Liver (tissue), 9 donors: ENCODE data around the gene ANP32B. TPM values are rescaled to one million over a fixed set of nuclear protein-coding genes. Genes with fewer than 3 reads are reported as not detected.

Source experiments
- DNase-seq: peaks from one replicate; pipeline ENCODE4 v3.0.0-alpha.2; 2017; ENCODE audit warnings: low spot score
- H3K27ac ChIP-seq, 2 donors: one replicate each; pipeline ENCODE4 v1.7.0; 2013; ENCODE audit warnings: inconsistent platforms in 2 of 2, low read length in 2 of 2, control low read depth in 1 of 2, low read depth in 1 of 2, mild to moderate bottlenecking in 1 of 2
- H3K27me3 ChIP-seq, 4 donors: one replicate each; pipeline versions ENCODE4 v1.6.1 to v1.7.0; 2013; ENCODE audit warnings: low read length in 3 of 4, inconsistent platforms in 1 of 4, mild to moderate bottlenecking in 1 of 4, moderate library complexity in 1 of 4; ENCODE audit not compliant: control insufficient read depth in 4 of 4, insufficient read depth in 4 of 4
- H3K36me3 ChIP-seq, 4 donors: one replicate each; pipeline versions ENCODE4 v1.6.1 to v1.7.0; 2013; ENCODE audit warnings: low read length in 3 of 4, mild to moderate bottlenecking in 3 of 4, low read depth in 1 of 4, moderate library complexity in 1 of 4; ENCODE audit not compliant: control insufficient read depth in 4 of 4, insufficient read depth in 3 of 4
- H3K4me1 ChIP-seq, 4 donors: one replicate each; pipeline versions ENCODE4 v1.6.1 to v1.7.0; 2013; ENCODE audit warnings: low read length in 3 of 4, mild to moderate bottlenecking in 3 of 4, moderate library complexity in 1 of 4; ENCODE audit not compliant: control insufficient read depth in 4 of 4, insufficient read depth in 4 of 4
- H3K4me3 ChIP-seq, 3 donors: one replicate each; pipeline versions ENCODE4 v1.6.1 to v1.7.0; 2013; ENCODE audit warnings: low read length in 3 of 3, control low read depth in 1 of 3, low read depth in 1 of 3, mild to moderate bottlenecking in 1 of 3
- H3K9ac ChIP-seq, 2 donors: one replicate each; pipeline ENCODE4 v1.7.0; 2013; ENCODE audit warnings: low read length in 2 of 2, mild to moderate bottlenecking in 2 of 2, moderate library complexity in 2 of 2, control low read depth in 1 of 2, low read depth in 1 of 2
- H3K9me3 ChIP-seq, 4 donors: one replicate each; pipeline versions ENCODE4 v1.6.1 to v1.7.0; 2013; ENCODE audit warnings: low read length in 3 of 4; ENCODE audit not compliant: control insufficient read depth in 4 of 4
- ATF3 ChIP-seq: IDR thresholded peaks from 2 replicates; pipeline ENCODE4 v1.6.1; 2016; ENCODE audit warnings: antibody characterized with exemption
- CTCF ChIP-seq: fragments of 150-350 bp; IDR thresholded peaks from 2 replicates; pipeline ENCODE4 v1.5.1; 2017; ENCODE audit warnings: improper control_type of control experiment, low read depth, low read length; ENCODE audit not compliant: missing input control
- EGR1 ChIP-seq, 2 donors: IDR thresholded peaks; 2 replicates each; pipeline ENCODE4 v1.6.1; 2016 to 2018; ENCODE audit warnings: antibody characterized with exemption in 2 of 2, low read depth in 2 of 2
- FOXA1 ChIP-seq: IDR thresholded peaks from 2 replicates; pipeline ENCODE4 v1.6.1; 2016; ENCODE audit warnings: antibody characterized with exemption
- FOXA2 ChIP-seq: IDR thresholded peaks from 2 replicates; pipeline ENCODE4 v1.6.1; 2016; ENCODE audit warnings: antibody characterized with exemption
- GABPA ChIP-seq, 2 donors: IDR thresholded peaks in 1 of 2; conservative IDR thresholded peaks in 1 of 2; 2 replicates each; pipeline ENCODE4 v1.6.1; 2016; ENCODE audit warnings: antibody characterized with exemption in 2 of 2, mild to moderate bottlenecking in 1 of 2, moderate library complexity in 1 of 2
- HNF4A ChIP-seq, 2 donors: conservative IDR thresholded peaks; 2 replicates each; pipeline ENCODE4 v1.6.1; 2016; ENCODE audit warnings: antibody characterized with exemption in 2 of 2, mild to moderate bottlenecking in 2 of 2
- HNF4G ChIP-seq: IDR thresholded peaks from 2 replicates; pipeline ENCODE4 v1.6.1; 2016; ENCODE audit warnings: antibody characterized with exemption
- NR2F2 ChIP-seq: IDR thresholded peaks from 2 replicates; pipeline ENCODE4 v1.6.1; 2016; ENCODE audit warnings: antibody characterized with exemption
- RAD21 ChIP-seq, 2 donors: IDR thresholded peaks; 2 replicates each; pipeline ENCODE4 v1.6.1; 2016; ENCODE audit warnings: antibody characterized with exemption in 2 of 2, mild to moderate bottlenecking in 2 of 2
- REST ChIP-seq: IDR thresholded peaks from 2 replicates; pipeline ENCODE4 v1.6.1; 2016; ENCODE audit warnings: antibody characterized with exemption, mild to moderate bottlenecking
- RXRA ChIP-seq, 2 donors: IDR thresholded peaks; 2 replicates each; pipeline ENCODE4 v1.6.1; 2017 to 2018; ENCODE audit warnings: antibody characterized with exemption in 2 of 2, mild to moderate bottlenecking in 1 of 2
- SP1 ChIP-seq: IDR thresholded peaks from 2 replicates; pipeline ENCODE4 v1.6.1; 2018; ENCODE audit warnings: antibody characterized with exemption, mild to moderate bottlenecking
- TAF1 ChIP-seq: conservative IDR thresholded peaks from 2 replicates; pipeline ENCODE4 v1.6.1; 2016; ENCODE audit warnings: antibody characterized with exemption, mild to moderate bottlenecking
- YY1 ChIP-seq: IDR thresholded peaks from 2 replicates; pipeline ENCODE4 v1.6.1; 2016; ENCODE audit warnings: antibody characterized with exemption, mild to moderate bottlenecking
- WGBS: extraction: QIAGEN DNeasy Blood & Tissue Kit; methylation state at CpG from one replicate; pipeline ENCODE4 v1.1.7; 2013; 5-methylcytosine and 5-hydroxymethylcytosine counted together
- polyA plus RNA-seq, 2 donors: library from polyadenylated mRNA; stranded (reverse) in 1 of 2; unstranded in 1 of 2; fragments of 200-250 nt in 1 of 2; fragments of >200 nt in 1 of 2; fragmentation: Nextera tagmentation in 1 of 2; extraction: Ambion mirVana in 1 of 2; gene quantifications; one replicate each; pipeline versions ENCODE4 v1.2.1 to v1.2.3, GENCODE V29; 2013 to 2015
- total RNA-seq, 2 donors: library from RNA; depleted of rRNA; stranded (reverse); fragments of >200 nt; gene quantifications; one replicate each; pipeline ENCODE4 v1.2.3, GENCODE V29; 2014
- TF ChIP-seq, protein P1 (sequence below): IDR thresholded peaks from 2 replicates; pipeline ENCODE4 v1.6.1; 2016; ENCODE audit warnings: antibody characterized with exemption
- TF ChIP-seq, protein P2 (sequence below): IDR thresholded peaks from 2 replicates; pipeline ENCODE4 v1.6.1; 2016; ENCODE audit warnings: antibody characterized with exemption
- donor health status: healthy.
- donor health status: healthy.
- donor health status: healthy.
- donor health status: healthy.
- donor health status: healthy.

ANP32B gene
- total and polyA plus RNA-seq, 4 donors = 4.0 to 39.4 (median 27.0) TPM

DNA sequence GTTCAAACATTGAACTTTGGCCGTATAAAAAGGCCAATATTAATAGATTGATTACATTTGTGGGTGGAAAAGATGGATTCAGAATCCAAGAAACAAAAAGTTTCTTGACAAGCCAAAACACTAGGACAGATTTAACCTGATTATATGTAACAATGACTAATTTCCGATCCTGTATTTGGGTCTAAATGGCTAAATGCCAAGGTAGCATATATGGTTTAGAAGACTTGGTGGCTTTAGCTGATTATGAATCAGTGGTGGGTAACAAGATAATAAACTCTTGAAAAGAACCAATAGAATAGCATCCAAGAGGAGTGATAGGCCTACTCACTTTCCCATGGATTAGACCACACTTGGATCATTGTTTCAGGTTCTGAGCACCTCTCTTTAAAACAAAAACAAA lies 21.8 kb upstream of the ANP32B start:
- TF ChIP-seq ATF3 (no peak), EGR1 (IDR thresholded peaks at IDR 0.05; ENCODE audit: low read depth in 2 of 2) (no peak), RXRA (IDR thresholded peaks at IDR 0.05) (no peak), SP1 (no peak), CTCF (no peak), FOXA1 (no peak), HNF4A (conservative IDR thresholded peaks at IDR 0.05) (no peak), FOXA2 (no peak), YY1 (no peak), HNF4G (no peak), RAD21 (IDR thresholded peaks at IDR 0.05) (no peak), TAF1 (no peak), REST (no peak), NR2F2 (no peak)
- TF ChIP-seq, protein P1, sequence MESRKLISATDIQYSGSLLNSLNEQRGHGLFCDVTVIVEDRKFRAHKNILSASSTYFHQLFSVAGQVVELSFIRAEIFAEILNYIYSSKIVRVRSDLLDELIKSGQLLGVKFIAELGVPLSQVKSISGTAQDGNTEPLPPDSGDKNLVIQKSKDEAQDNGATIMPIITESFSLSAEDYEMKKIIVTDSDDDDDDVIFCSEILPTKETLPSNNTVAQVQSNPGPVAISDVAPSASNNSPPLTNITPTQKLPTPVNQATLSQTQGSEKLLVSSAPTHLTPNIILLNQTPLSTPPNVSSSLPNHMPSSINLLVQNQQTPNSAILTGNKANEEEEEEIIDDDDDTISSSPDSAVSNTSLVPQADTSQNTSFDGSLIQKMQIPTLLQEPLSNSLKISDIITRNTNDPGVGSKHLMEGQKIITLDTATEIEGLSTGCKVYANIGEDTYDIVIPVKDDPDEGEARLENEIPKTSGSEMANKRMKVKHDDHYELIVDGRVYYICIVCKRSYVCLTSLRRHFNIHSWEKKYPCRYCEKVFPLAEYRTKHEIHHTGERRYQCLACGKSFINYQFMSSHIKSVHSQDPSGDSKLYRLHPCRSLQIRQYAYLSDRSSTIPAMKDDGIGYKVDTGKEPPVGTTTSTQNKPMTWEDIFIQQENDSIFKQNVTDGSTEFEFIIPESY = no peak
- TF ChIP-seq, protein P2, sequence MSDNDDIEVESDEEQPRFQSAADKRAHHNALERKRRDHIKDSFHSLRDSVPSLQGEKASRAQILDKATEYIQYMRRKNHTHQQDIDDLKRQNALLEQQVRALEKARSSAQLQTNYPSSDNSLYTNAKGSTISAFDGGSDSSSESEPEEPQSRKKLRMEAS = no peak
- no peaks in the 10 kb centered on the region for H3K27me3 ChIP-seq
- H3K4me3 ChIP-seq = no peak overlapping the region
- WGBS = 81% methylated on average over 2 of the region's 2 CpGs
- no peak for DNase-seq
- H3K27ac ChIP-seq = no peak overlapping the region
- no peaks in the 10 kb centered on the region for H3K4me1 ChIP-seq
- H3K9ac ChIP-seq = no peak overlapping the region
- H3K9me3 ChIP-seq = no peaks in the 10 kb centered on the region
- H3K36me3 ChIP-seq = no peaks in the 10 kb centered on the region

- 81% methylated on average over 4 of the region's 4 CpGs for WGBS
- Histone ChIP-seq H3K36me3 (no peaks in the 10 kb centered on the region), H3K9me3 (no peaks in the 10 kb centered on the region), H3K4me3 (no peak overlapping the region), H3K4me1 (no peaks in the 10 kb centered on the region), H3K9ac (no peak overlapping the region), H3K27me3 (no peaks in the 10 kb centered on the region), H3K27ac (no peak overlapping the region)
- TF ChIP-seq REST (no peak), CTCF (no peak), EGR1 (IDR thresholded peaks at IDR 0.05; ENCODE audit: low read depth in 2 of 2) (no peak), GABPA (IDR thresholded peaks at IDR 0.05 in 1 of 2, conservative IDR thresholded peaks at IDR 0.05 in 1 of 2) (no peak), RXRA (IDR thresholded peaks at IDR 0.05) (no peak), SP1 (no peak), YY1 (no peak)
- DNase-seq = no peak
These were observed 21.0 kb upstream of the ANP32B start for GRCh38 chr9:97962136-97962535.
